ENCODE results near the gene CLDN19.
"Not testable (repeated sequence)": the region's sequence is repeated elsewhere in the genome, so short reads cannot be mapped to it uniquely, and the experiment has no call there.

DNA sequence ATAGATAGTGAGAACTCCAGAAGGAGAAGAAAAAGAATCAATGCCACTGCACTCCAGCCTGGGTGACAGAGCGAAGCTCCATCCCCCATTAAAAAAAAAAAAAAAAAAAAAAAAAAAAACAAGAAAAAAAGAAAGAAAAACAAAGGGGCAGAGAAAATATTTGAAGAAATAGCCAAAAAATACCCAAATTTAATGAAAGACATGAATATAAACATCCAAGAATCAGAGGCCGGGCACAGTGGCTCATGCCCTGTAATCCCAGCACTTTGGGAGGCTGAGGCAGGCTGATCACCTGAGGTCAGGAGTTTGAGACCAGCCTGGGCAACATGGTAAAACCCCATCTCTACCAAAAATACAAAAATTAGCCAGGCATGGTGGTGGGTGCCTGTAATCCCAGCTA lies 17.6 kb downstream of the CLDN19 start:
- TF ChIP-seq, protein P1, sequence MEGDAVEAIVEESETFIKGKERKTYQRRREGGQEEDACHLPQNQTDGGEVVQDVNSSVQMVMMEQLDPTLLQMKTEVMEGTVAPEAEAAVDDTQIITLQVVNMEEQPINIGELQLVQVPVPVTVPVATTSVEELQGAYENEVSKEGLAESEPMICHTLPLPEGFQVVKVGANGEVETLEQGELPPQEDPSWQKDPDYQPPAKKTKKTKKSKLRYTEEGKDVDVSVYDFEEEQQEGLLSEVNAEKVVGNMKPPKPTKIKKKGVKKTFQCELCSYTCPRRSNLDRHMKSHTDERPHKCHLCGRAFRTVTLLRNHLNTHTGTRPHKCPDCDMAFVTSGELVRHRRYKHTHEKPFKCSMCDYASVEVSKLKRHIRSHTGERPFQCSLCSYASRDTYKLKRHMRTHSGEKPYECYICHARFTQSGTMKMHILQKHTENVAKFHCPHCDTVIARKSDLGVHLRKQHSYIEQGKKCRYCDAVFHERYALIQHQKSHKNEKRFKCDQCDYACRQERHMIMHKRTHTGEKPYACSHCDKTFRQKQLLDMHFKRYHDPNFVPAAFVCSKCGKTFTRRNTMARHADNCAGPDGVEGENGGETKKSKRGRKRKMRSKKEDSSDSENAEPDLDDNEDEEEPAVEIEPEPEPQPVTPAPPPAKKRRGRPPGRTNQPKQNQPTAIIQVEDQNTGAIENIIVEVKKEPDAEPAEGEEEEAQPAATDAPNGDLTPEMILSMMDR (IDR thresholded peaks at IDR 0.05), result not testable (repeated sequence)
- not testable (repeated sequence) for TF ChIP-seq POLR2A (IDR thresholded peaks at IDR 0.05)
